HepG2 (cell line): ENCODE results near the gene ARHGDIA. TPM values are rescaled to one million over a fixed set of nuclear protein-coding genes. Genes with fewer than 3 reads are reported as not detected.

Experiments
- ATF1 ChIP-seq: IDR thresholded peaks from 2 replicates; pipeline ENCODE4 v1.6.1; 2016; ENCODE audit warnings: mild to moderate bottlenecking, control low read depth
- DNMT1 ChIP-seq: sonication (generic); formaldehyde crosslinking; IDR thresholded peaks from 2 replicates; pipeline ENCODE4 v1.5.1; 2020; ENCODE audit warnings: mild to moderate bottlenecking, missing genetic modification reagents
- EP300 ChIP-seq, 3 experiments: sonication (generic) in 1 of 3; formaldehyde crosslinking in 1 of 3; IDR thresholded peaks; 2 replicates each; pipeline versions ENCODE4 v1.5.1 to v1.6.1; 2011 to 2020; ENCODE audit warnings: low read depth in 2 of 3, low read length in 2 of 3, borderline replicate concordance in 1 of 3, improper control_type of control experiment in 1 of 3, mild to moderate bottlenecking in 1 of 3, missing genetic modification reagents in 1 of 3, moderate library complexity in 1 of 3
- GATAD2A ChIP-seq: IDR thresholded peaks from 2 replicates; pipeline ENCODE4 v1.6.1; 2016
- HMGXB3 ChIP-seq: sonication (generic); formaldehyde crosslinking; IDR thresholded peaks from 2 replicates; pipeline ENCODE4 v1.4.0; 2020; ENCODE audit warnings: missing genetic modification reagents, borderline replicate concordance
- HNRNPK ChIP-seq: fragments of 200-400 bp; formaldehyde crosslinking; IDR thresholded peaks from 2 replicates; pipeline ENCODE4 v1.6.1; 2018; ENCODE audit warnings: low read length, low read depth, moderate library complexity, mild to moderate bottlenecking; ENCODE audit not compliant: poor library complexity, severe bottlenecking
- HOXA3 ChIP-seq: sonication (generic); formaldehyde crosslinking; IDR thresholded peaks from 2 replicates; pipeline ENCODE4 v1.5.0; 2020; ENCODE audit warnings: missing genetic modification reagents
- KAT8 ChIP-seq: IDR thresholded peaks from 2 replicates; pipeline ENCODE4 v1.6.1; 2016; ENCODE audit warnings: missing genetic modification reagents, missing compliant biosample characterization
- SAFB2 ChIP-seq: sonication (generic); formaldehyde crosslinking; IDR thresholded peaks from 2 replicates; pipeline ENCODE4 v1.5.1; 2020; ENCODE audit warnings: missing genetic modification reagents, low read depth, mild to moderate bottlenecking, borderline replicate concordance
- TAF1 ChIP-seq: sonication (generic); formaldehyde crosslinking; IDR thresholded peaks from 2 replicates; pipeline ENCODE4 v1.4.0; 2020; ENCODE audit warnings: missing genetic modification reagents
- TSC22D2 ChIP-seq: sonication (generic); formaldehyde crosslinking; IDR thresholded peaks from 2 replicates; pipeline ENCODE4 v1.5.1; 2020; ENCODE audit warnings: missing genetic modification reagents, mild to moderate bottlenecking, borderline replicate concordance
- ZBTB38 ChIP-seq: sonication (generic); formaldehyde crosslinking; IDR thresholded peaks from 2 replicates; pipeline ENCODE4 v1.5.1; 2020; ENCODE audit warnings: mild to moderate bottlenecking, missing genetic modification reagents
- ZBTB44 ChIP-seq: sonication (generic); formaldehyde crosslinking; IDR thresholded peaks from 2 replicates; pipeline ENCODE4 v1.4.0; 2020; ENCODE audit warnings: missing genetic modification reagents
- ZNF34 ChIP-seq: sonication (generic); formaldehyde crosslinking; IDR thresholded peaks from 2 replicates; pipeline ENCODE4 v1.4.0; 2020; ENCODE audit warnings: mild to moderate bottlenecking, missing genetic modification reagents, borderline replicate concordance
- ZNF362 ChIP-seq: sonication (generic); formaldehyde crosslinking; IDR thresholded peaks from 2 replicates; pipeline ENCODE4 v1.4.0; 2020; ENCODE audit warnings: missing genetic modification reagents, mild to moderate bottlenecking, borderline replicate concordance
- ZNF562 ChIP-seq: sonication (generic); formaldehyde crosslinking; IDR thresholded peaks from 2 replicates; pipeline ENCODE4 v1.8.0; 2022; ENCODE audit warnings: missing genetic modification reagents, borderline replicate concordance
- ZNF619 ChIP-seq: sonication (generic); formaldehyde crosslinking; IDR thresholded peaks from 2 replicates; pipeline ENCODE4 v1.4.0; 2020; ENCODE audit warnings: mild to moderate bottlenecking, missing genetic modification reagents
- polyA plus RNA-seq, 8 experiments: library from polyadenylated mRNA; depleted of rRNA in 3 of 8; stranded (reverse) in 7 of 8; unstranded in 1 of 8; fragments of >200 nt; fragmentation: Illumina TruSeq in 4 of 8; extraction: Trizol in 4 of 8; gene quantifications; 2 replicates each; pipeline versions ENCODE4 v1.2.1 to v1.2.3, GENCODE V29; 2011 to 2016; ENCODE audit warnings: low read depth in 4 of 8, missing spikeins in 1 of 8, mixed read lengths in 1 of 8; ENCODE audit not compliant: insufficient read depth in 1 of 8
- total RNA-seq, 5 experiments: library from RNA; depleted of rRNA; stranded (reverse); fragments of >200 nt; fragmentation: Illumina TruSeq; extraction: Trizol; gene quantifications; 2 replicates each; pipeline ENCODE4 v1.2.3, GENCODE V29; 2016; ENCODE audit warnings: low read depth in 1 of 5
- TF ChIP-seq, protein P1 (sequence below), 2 experiments: fragments of 450-650 bp in 1 of 2; sonication (generic) in 1 of 2; formaldehyde crosslinking; IDR thresholded peaks; 2 replicates each; pipeline versions ENCODE4 v1.5.0 to v1.8.0; 2020 to 2022; ENCODE audit warnings: mild to moderate bottlenecking in 1 of 2, missing genetic modification reagents in 1 of 2

Gene ARHGDIA
- total and polyA plus RNA-seq, 2 of the 13 experiments (the other 11 are each of a cell fraction or from before 2014, with no cell fraction given): 40.0 to 64.0 TPM

- TF ChIP-seq HOXA3 (CRISPR knock-in tag) (peak; percentile 93), HNRNPK (peak; percentile 66), SAFB2 (CRISPR knock-in tag) (0 out of 2 replicates have a peak, but pooled peaks have one; percentile 6), ZNF619 (CRISPR knock-in tag) (no peak), TSC22D2 (CRISPR knock-in tag) (peak; percentile 65; the same call in 1 of the 2 replicates), ZBTB44 (peak; percentile 65; the same call in 1 of the 2 replicates), ZNF34 (0 out of 2 replicates have a peak, but pooled peaks have one; percentile 22), KAT8 (CRISPR knock-in tag) (peak; percentile 94), ATF1 (CRISPR knock-in tag) (peak; percentile 94; the same call in 1 of the 2 replicates), GATAD2A (CRISPR knock-in tag) (peak; percentile 67), ZNF562 (CRISPR knock-in tag) (no peak), ZBTB38 (peak; percentile 86; the same call in 1 of the 2 replicates), EP300 (IDR thresholded peaks at IDR 0.05; ENCODE audit: low read depth in 2 of 2, low read length in 2 of 2) (peak; percentile 24 to 50; a peak in 3 of 4 replicates), EP300 (CRISPR knock-in tag; IDR thresholded peaks at IDR 0.05; ENCODE audit: borderline replicate concordance) (peak; percentile 82), TAF1 (peak; percentile 98), DNMT1 (CRISPR knock-in tag) (0 out of 2 replicates have a peak, but pooled peaks have one; percentile 31), ZNF362 (CRISPR knock-in tag) (peak; percentile 74; the same call in 1 of the 2 replicates), HMGXB3 (peak; percentile 97)
- TF ChIP-seq, protein P1, sequence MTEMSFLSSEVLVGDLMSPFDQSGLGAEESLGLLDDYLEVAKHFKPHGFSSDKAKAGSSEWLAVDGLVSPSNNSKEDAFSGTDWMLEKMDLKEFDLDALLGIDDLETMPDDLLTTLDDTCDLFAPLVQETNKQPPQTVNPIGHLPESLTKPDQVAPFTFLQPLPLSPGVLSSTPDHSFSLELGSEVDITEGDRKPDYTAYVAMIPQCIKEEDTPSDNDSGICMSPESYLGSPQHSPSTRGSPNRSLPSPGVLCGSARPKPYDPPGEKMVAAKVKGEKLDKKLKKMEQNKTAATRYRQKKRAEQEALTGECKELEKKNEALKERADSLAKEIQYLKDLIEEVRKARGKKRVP (CRISPR knock-in tag; IDR thresholded peaks at IDR 0.05): peak in 1 of 2 experiments; percentile 99; a peak in 2 of 4 replicates
These were observed 10.2 kb downstream of the ARHGDIA start (continued) for GRCh38 chr17:81860756-81861568.
